Measurements from ENCODE around the gene LUC7L3.

LUC7L3 gene

GRCh38 chr17:50779747-50780353 lies 60.4 kb downstream of the LUC7L3 start:
- TF ChIP-seq CTCF (conservative IDR thresholded peaks at IDR 0.05; ENCODE audit: low read depth, low read length): no peak
- DNase-seq (ENCODE audit: low read depth): no peak
- H3K4me3 ChIP-seq (ENCODE audit: low read depth, low read length): no peak overlapping the region

GRCh38 chr17:50781167-50781566 lies 61.8 kb downstream of the LUC7L3 start:
- H3K4me3 ChIP-seq (ENCODE audit: low read depth, low read length): peak overlapping the region; percentile 21
- no peak for DNase-seq (ENCODE audit: low read depth)
- TF ChIP-seq CTCF (conservative IDR thresholded peaks at IDR 0.05; ENCODE audit: low read depth, low read length): no peak

- H3K4me3 ChIP-seq (ENCODE audit: low read depth, low read length): no peak overlapping the region
- peak; percentile 93 for DNase-seq (ENCODE audit: low read depth)
- peak; percentile 96 for TF ChIP-seq CTCF (conservative IDR thresholded peaks at IDR 0.05; ENCODE audit: low read depth, low read length)
These were observed 63.8 kb downstream of the LUC7L3 start for GRCh38 chr17:50783193-50783660.

GRCh38 chr17:50783905-50784304 lies 64.5 kb downstream of the LUC7L3 start:
- no peak for TF ChIP-seq CTCF (conservative IDR thresholded peaks at IDR 0.05; ENCODE audit: low read depth, low read length)
- no peak overlapping the region for H3K4me3 ChIP-seq (ENCODE audit: low read depth, low read length)
- DNase-seq (ENCODE audit: low read depth): no peak

GRCh38 chr17:50785126-50785525 lies 65.7 kb downstream of the LUC7L3 start:
- DNase-seq (ENCODE audit: low read depth): no peak
- no peak for TF ChIP-seq CTCF (conservative IDR thresholded peaks at IDR 0.05; ENCODE audit: low read depth, low read length)
- no peak overlapping the region for H3K4me3 ChIP-seq (ENCODE audit: low read depth, low read length)

- peak; percentile 70 for DNase-seq (ENCODE audit: low read depth)
These were observed 66.7 kb downstream of the LUC7L3 start for GRCh38 chr17:50785946-50786570.

More at GRCh38 chr17:50785946-50786570, 66.7 kb downstream of the LUC7L3 start:
- H3K4me3 ChIP-seq (ENCODE audit: low read depth, low read length): no peak overlapping the region
- no peak for TF ChIP-seq CTCF (conservative IDR thresholded peaks at IDR 0.05; ENCODE audit: low read depth, low read length)
